Peyer's patch (tissue), 4 donors: ENCODE measurements around the gene GALNT9. TPM values are rescaled to one million over a fixed set of nuclear protein-coding genes. Genes with fewer than 3 reads are reported as not detected.

Source experiments
- DNase-seq, 3 donors: peaks; one replicate each; pipeline ENCODE4 v3.0.0-alpha.2; 2017 to 2019
- H3K27ac ChIP-seq, 4 donors: fragments of 200-600 bp; sonication (generic); one replicate each; pipeline ENCODE4 v1.5.1; 2016 to 2019
- H3K27me3 ChIP-seq, 2 donors: fragments of 200-600 bp; sonication (generic); one replicate each; pipeline ENCODE4 v1.5.1; 2019
- H3K36me3 ChIP-seq, 3 donors: fragments of 200-600 bp; sonication (generic); one replicate each; pipeline ENCODE4 v1.5.1; 2016 to 2019
- H3K4me1 ChIP-seq, 4 donors: fragments of 200-600 bp; sonication (generic); one replicate each; pipeline ENCODE4 v1.5.1; 2016 to 2019
- H3K4me3 ChIP-seq, 4 donors: fragments of 200-600 bp; sonication (generic); 1 replicate in 3 of 4; 2 replicates in 1 of 4; pipeline ENCODE4 v1.5.1; 2016 to 2019; ENCODE audit warnings: mild to moderate bottlenecking in 1 of 4
- H3K9me3 ChIP-seq, 4 donors: fragments of 200-600 bp; sonication (generic); one replicate each; pipeline ENCODE4 v1.5.1; 2016 to 2019; ENCODE audit warnings: mild to moderate bottlenecking in 1 of 4
- CTCF ChIP-seq, 6 experiments: fragments of 450-650 bp in 4 of 6; fragments of 200-600 bp in 2 of 6; sonication (generic) in 1 of 6; IDR thresholded peaks; one replicate each; pipeline ENCODE4 v1.5.1; 2017 to 2019; ENCODE audit warnings: antibody characterized with exemption in 6 of 6, mild to moderate bottlenecking in 3 of 6, moderate library complexity in 1 of 6
- POLR2A ChIP-seq, 2 donors: fragments of 450-650 bp; IDR thresholded peaks; one replicate each; pipeline ENCODE4 v1.5.1; 2017; ENCODE audit warnings: antibody characterized with exemption in 2 of 2, mild to moderate bottlenecking in 2 of 2, moderate library complexity in 2 of 2
- total RNA-seq, 4 donors: library from RNA; depleted of rRNA; stranded (reverse); fragments of >200 nt; gene quantifications; one replicate each; pipeline ENCODE4 v1.1.0, GENCODE V29; 2016

Gene GALNT9
- total RNA-seq, 4 donors from 2014 or later, result not detected

GRCh38 chr12:132312516-132312915 lies 16.9 kb downstream of the GALNT9 start:
- no peak for TF ChIP-seq POLR2A (IDR thresholded peaks at IDR 0.05)
- no peak for TF ChIP-seq CTCF (IDR thresholded peaks at IDR 0.05)
- no peak for DNase-seq
- Histone ChIP-seq H3K27me3 (no peaks in the 10 kb centered on the region), H3K4me3 (no peak overlapping the region), H3K27ac (no peak overlapping the region), H3K9me3 (peaks cover 0 to 9% (median 0%) of the 10 kb centered on the region in 4 donors), H3K4me1 (no peaks in the 10 kb centered on the region), H3K36me3 (no peaks in the 10 kb centered on the region)

DNA sequence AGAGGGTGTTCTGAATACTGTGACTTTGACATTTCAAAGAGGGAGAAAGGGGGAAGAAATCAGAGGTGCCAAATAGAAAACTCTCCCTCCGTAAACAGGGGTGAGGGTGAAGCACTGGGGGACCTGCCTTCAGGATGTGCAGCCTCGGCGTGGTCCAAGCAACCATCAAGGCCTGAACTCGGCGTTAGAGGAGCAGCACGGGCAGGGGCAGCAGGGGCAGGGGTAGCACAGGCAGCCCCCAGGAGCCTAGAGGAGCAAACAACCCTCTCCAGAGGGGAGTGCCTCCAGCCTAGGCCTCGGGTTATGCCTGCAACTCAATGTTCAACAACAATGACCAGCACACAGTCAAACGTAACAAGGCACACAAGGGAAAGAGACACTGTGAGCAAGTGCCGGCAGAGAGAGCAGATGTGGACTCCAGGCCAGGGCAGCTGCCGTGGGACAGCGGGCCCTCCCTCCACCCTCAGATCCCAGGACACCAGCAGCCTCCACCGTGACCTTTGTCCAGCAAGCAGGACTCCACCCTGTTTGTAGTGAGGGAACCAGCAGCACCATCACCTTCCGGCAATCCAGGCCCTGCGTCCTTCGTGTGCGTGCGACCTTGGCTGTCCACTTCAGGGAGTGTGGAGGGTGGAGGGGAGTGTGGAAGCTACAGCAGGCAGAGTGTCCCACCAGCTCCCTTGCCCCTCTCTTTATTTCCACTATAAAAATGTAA lies 18.0 kb downstream of the GALNT9 start:
- H3K27me3 ChIP-seq, result no peaks in the 10 kb centered on the region
- no peaks in the 10 kb centered on the region for H3K4me1 ChIP-seq
- H3K9me3 ChIP-seq, result peaks cover 0 to 14% (median 0%) of the 10 kb centered on the region in 4 donors
- no peaks in the 10 kb centered on the region for H3K36me3 ChIP-seq
- no peak overlapping the region for H3K27ac ChIP-seq
- DNase-seq, result no peak
- H3K4me3 ChIP-seq, result no peak overlapping the region
- no peak for TF ChIP-seq CTCF (IDR thresholded peaks at IDR 0.05)
- TF ChIP-seq POLR2A (IDR thresholded peaks at IDR 0.05), result no peak

DNA sequence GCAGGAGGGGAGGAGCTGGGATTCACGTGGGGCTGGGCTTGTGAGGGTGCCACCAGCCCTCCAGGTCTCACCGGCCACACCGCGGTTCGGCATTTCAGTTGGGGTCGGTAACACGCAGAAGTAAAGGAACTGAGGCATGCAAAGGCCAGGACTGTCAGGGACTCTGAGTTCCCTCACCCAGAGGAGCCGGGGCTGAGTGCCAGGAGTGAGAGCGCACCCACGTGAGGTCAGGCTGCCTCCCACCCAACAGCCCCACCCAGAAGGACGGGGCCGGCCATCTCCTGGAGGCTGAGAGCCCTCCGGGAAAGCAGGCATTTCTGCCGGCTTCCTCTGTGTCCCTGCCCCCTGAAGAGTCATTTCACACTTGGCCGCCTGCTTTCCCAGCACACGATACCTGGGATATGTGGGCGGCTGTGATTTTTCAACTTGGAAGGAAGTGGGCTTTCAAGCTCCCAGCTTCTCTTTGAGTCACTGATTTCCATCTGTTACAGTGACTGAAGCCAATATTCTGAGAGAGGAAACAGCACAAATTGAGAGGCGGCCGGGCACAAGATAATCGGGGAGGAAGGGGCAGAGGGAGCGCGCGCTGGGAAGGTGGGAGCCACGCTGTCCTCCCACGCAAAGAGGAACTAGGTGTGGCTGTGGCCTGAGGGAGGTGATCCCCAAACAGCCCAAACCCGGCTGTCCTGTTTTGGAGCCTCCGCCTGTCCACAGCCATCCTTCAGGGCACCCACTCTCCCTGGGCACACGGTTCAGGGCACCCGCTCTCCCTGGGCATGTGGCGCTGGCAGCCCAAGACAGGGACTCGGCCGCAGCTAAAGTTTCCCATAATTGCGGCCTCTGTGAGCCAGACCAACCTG lies 19.0 kb downstream of the GALNT9 start:
- no peak for TF ChIP-seq CTCF (IDR thresholded peaks at IDR 0.05)
- TF ChIP-seq POLR2A (IDR thresholded peaks at IDR 0.05), result no peak
- H3K27ac ChIP-seq, result no peak overlapping the region
- no peak overlapping the region for H3K4me3 ChIP-seq
- H3K4me1 ChIP-seq, result no peaks in the 10 kb centered on the region
- no peaks in the 10 kb centered on the region for H3K36me3 ChIP-seq
- no peaks in the 10 kb centered on the region for H3K27me3 ChIP-seq
- H3K9me3 ChIP-seq, result peaks cover 0 to 24% (median 0%) of the 10 kb centered on the region in 4 donors
- no peak for DNase-seq

DNA sequence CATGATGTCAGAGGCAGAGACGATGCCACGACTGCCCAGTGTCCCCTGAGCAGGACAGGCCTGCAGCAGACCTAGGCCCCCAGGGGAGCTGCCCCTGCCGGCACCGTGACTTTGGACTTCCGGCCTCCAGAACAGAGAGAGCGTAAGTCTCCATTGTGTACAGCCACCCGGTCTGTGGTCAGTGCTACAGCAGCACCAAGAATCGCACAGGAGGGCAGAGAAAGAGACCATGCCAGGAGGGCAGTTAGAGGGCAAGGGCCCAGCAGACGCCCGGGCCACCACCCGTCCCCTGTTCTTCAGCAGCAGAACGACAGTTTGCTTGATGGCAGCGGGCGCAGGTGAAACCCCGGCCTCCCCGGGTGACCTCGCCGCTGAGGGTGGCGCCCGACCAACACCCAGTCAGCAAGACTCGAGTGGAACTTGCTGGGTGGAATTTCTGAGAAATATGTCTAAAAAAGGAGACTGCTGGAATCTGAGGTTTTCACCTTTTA lies 19.7 kb downstream of the GALNT9 start:
- Histone ChIP-seq H3K27me3 (no peaks in the 10 kb centered on the region), H3K27ac (no peak overlapping the region), H3K4me3 (no peak overlapping the region), H3K9me3 (peaks cover 0 to 24% (median 0%) of the 10 kb centered on the region in 4 donors), H3K4me1 (no peaks in the 10 kb centered on the region), H3K36me3 (no peaks in the 10 kb centered on the region)
- DNase-seq, result no peak
- no peak for TF ChIP-seq CTCF (IDR thresholded peaks at IDR 0.05)
- TF ChIP-seq POLR2A (IDR thresholded peaks at IDR 0.05), result no peak

GRCh38 chr12:132308853-132309595 lies 20.4 kb downstream of the GALNT9 start:
- Histone ChIP-seq H3K4me1 (no peaks in the 10 kb centered on the region), H3K4me3 (no peak overlapping the region), H3K27me3 (no peaks in the 10 kb centered on the region), H3K36me3 (no peaks in the 10 kb centered on the region), H3K9me3 (peaks cover 0 to 24% (median 0%) of the 10 kb centered on the region in 4 donors), H3K27ac (no peak overlapping the region)
- TF ChIP-seq POLR2A (IDR thresholded peaks at IDR 0.05) (no peak), CTCF (IDR thresholded peaks at IDR 0.05) (no peak)
- no peak for DNase-seq
